NT2/D1 (cell line): ENCODE results near the gene ULK4.

ENCODE experiments used
- SUZ12 ChIP-seq: IDR thresholded peaks from 2 replicates; pipeline ENCODE4 v1.6.1; 2011; ENCODE audit not compliant: insufficient read length, insufficient read depth; ENCODE audit errors: extremely low read depth
- YY1 ChIP-seq: IDR thresholded peaks from 2 replicates; pipeline ENCODE4 v1.6.1; 2011; ENCODE audit not compliant: insufficient read length, insufficient read depth
- ZNF274 ChIP-seq: IDR thresholded peaks from 2 replicates; pipeline ENCODE4 v1.6.1; 2011; ENCODE audit warnings: mild to moderate bottlenecking, low read depth, low read length

DNA sequence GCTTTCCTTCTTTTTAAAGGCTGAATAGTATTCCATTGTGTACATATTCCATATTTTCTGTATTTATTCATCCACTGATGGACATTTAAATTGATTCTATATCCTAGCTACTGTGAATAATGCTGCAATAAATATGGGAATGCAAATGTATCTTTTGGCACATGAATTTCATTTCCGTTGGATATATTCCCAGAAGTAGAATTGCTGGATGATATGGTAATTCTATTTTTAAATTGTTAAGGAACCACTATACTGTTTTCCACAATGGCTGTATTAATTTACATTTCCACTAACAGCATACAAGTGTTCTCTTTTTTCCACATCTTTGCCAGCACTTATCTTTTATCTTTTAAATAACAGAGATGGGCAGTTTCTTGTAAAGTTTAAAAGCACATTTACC lies 459.9 kb downstream of the ULK4 start:
- TF ChIP-seq ZNF274 (no peak), YY1 (no peak), SUZ12 (no peak)
